Pulmonary artery endothelial cell (primary cell): ENCODE measurements around the gene TCF3. TPM values are rescaled to one million over a fixed set of nuclear protein-coding genes. Genes with fewer than 3 reads are reported as not detected.

Experiments used
- DNase-seq: peaks from one replicate; pipeline ENCODE4 v3.0.0-alpha.2; 2011; ENCODE audit warnings: low read depth, low spot score
- total RNA-seq: library from RNA; depleted of rRNA; stranded (reverse); fragments of >200 nt; gene quantifications from 2 replicates; pipeline ENCODE4 v1.2.3, GENCODE V29; 2014

The TCF3 gene
- total RNA-seq, 1 donor from 2014 or later: 150 TPM

DNA sequence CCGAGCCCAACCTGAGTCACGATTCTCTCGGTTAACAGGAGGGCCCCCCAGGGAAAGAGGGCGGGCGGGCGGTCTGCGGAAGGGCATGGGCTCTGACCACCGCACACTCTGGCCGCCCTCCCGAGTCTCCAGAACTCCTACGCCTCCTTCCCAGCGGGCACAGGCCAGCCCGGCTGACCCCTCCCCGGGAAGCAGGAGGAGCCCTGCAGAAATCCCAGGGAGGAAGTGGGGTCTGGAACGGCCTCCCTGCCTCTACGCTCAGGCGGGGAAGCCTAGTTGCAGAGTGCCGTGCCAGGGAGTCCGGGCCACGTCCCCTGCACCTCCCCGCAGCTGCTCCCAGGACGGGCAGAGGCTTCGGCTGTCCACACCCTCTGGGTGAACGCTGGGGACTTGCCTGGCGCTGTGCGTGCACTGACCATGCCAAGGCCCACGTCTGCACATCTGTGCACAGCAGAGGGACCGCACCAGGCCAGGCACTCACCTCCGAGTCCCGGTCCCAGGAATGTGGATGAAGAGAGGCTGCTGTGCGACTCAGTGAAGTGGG is 20.8 kb downstream of the TCF3 start:
- DNase-seq: no peak

DNA sequence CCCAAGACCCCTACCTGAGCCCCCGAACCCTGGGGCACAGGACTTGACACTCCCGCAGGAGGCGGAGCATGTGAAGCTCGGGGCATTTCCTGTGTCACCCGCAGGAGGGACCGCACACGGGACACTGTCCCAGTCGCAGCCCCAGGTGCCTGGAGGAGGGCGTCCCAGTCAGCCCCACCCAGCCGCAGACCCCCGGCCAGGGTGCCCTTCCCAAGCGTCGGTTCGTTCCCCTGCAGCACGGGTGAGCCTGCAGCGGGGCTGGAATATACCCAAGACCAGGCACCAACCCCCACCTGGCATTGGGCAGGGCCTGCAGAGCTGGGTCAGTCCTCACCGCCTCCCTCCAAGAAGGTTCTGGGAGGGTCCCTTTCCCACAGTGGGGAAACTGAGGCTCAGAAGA is 21.6 kb downstream of the TCF3 start:
- DNase-seq: no peak

- DNase-seq: no peak
Observed at GRCh38 chr19:1630012-1630411, 22.4 kb downstream of the TCF3 start.

DNA sequence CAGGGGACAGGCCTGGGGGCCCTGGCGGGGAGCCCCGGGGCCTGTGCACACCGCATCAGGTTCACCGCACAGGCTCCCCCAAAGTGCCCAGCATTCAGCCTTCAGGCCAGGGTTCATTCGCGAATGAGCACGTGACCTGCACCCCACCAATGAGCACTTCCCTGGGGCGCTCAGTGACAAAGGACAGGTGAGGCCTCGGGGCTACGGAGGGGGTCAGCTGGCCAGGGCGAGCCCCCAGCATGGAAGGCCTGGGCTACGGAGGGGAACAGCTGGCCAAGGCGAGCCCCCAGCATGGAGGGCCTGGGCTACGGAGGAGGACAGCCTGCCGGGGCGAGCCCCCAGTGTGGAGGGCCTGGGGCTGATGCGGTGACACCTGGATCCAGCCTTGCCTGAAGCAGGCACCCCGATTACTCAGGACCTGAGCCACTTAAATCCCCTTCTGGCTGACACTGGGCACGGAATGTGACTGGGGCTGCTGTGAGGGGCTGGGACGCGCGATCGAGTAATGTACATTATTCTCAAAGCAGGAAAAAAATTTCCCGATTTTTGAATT is 23.1 kb downstream of the TCF3 start:
- no peak for DNase-seq

GRCh38 chr19:1627194-1627593 is 25.2 kb downstream of the TCF3 start:
- no peak for DNase-seq

DNA sequence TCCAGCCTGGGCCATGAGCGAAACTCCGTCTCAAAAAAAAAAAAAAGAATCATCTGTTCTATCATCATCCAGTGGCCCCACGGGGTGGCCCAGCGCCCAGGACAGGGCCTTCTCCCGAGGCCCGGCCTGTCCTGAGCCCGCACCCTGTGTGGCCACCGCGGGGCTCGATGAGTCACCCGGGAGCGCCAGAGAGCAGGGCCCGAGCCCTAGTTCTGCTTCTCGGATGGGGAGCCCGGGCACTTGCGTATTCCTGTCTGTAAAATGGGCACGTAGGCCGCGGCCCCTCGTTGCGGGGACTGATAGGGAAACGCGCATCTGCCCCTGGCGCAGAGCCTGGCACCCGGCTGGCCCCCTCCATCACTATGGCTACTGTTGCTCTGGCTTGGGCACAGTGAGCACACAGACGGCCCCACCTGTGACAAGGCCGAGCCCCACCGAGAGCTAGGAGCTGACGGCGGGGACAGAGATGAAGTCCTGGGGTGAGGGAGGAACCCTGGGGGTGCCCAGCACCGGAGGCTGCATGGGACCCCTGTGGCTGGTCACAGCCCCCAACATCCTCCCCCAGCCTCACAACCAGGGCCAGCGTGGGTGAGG is 25.9 kb downstream of the TCF3 start:
- DNase-seq: no peak

DNA sequence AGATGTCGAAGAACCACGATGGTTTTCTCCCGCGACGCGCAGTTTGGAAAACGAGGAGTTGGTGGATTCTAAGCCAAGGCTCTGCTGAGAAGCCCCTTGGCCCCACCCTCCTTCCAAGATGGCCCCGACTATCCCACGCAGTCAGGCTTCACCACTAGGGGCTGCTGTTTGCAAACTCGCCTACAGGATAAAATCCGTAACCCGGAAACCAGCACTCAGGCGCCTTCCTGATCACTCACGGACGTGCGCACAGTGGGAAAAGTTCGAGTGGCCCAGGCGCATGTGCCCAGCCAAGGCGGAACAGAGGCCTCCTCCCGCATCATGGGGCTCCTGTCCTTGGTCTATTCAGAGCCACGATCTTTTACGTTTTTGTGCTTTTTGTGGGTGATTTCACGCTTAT is 28.0 kb downstream of the TCF3 start:
- DNase-seq: peak; percentile 29

- no peak for DNase-seq
Observed at GRCh38 chr19:1622541-1622940, 29.9 kb downstream of the TCF3 start.

DNA sequence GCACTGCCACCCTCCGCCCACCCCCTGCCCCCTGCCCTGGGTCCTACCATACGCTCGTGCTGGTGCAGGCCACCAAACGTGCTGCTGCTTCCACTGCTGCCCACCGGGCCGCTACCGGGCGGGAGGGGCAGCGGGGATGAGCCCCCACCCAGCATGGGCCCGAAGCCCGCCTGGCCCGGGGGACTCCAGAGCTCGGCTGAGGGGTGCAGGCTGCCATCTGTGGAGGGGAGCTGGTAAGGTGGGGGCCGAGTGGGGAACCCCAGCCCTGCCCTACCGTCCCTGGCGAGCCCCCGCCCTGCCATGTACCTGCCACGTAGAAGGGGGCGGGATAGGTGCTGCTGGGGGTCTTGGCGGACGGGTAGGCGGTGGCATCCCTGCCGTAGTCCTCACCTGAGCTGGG is 30.4 kb downstream of the TCF3 start:
- DNase-seq: no peak

DNA sequence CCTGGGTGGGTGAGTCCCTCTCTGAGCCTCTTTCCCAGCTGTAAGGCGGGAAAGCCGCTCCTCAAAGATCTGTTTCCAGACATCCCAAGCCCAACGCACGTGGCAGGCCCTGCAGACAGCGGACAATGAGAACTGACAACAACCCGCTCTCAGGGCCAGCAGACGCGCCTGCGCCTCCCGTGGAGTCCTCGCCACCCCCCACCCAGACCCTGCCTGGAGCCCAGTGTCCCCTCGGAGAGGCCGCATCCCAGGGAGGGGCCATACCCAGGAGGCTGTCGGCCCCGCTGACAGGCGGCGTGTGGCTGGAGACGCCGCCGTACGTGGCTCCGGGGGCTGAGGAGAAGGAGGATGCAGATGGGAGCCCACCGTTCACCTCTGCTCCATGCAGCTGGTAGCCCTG is 30.8 kb downstream of the TCF3 start:
- no peak for DNase-seq

GRCh38 chr19:1621021-1621420 is 31.4 kb downstream of the TCF3 start:
- DNase-seq: no peak

- no peak for DNase-seq
Observed at GRCh38 chr19:1620502-1620901, 31.9 kb downstream of the TCF3 start.

- no peak for DNase-seq
Observed at GRCh38 chr19:1619703-1620102, 32.7 kb downstream of the TCF3 start.

- no peak for DNase-seq
Observed at GRCh38 chr19:1619094-1619439, 33.3 kb downstream of the TCF3 start.

DNA sequence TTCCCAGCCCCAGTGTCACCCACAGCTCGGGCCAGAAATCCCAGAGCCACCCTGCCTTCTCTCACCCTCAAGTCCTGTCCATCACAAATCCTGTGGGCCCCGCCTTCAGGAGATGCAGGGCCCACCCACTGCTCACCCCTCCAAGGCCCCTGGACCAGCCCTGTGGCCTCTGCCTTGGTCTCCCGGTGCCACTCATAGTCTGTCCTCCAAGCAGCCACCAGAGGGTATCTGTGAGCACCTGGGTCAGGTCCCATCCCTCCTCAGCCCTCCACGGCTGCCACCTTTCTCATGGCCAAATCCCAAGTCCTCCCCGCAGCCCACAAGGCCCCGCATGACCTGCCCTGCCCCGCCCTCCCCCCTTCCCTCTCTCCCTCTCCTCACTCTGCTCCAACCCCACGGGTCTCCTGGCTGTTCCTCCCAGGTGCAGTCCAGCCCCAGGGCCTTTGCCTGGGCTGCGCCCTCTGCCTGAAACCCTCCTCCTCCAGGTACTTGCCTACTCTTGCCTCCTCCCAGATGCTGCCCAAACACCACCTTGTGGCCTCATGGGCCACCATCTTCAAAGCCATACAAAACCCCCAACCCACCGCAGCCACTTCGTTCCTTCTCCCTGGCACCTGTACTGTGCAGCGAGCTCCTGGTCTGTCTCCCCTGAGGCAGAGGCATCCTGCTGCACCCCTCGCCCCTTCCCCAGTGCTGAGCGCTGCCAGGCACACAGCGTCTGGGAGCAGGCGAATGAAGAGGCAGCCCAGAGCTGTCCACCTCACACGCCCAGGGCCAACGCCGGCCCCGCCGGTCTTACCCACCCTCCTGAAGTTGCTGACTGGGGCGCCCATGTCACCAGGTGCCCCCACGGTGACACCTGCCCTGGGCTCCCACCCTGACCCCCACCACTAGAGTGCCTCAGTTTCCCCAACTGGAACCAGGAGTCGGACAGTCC is 34.0 kb downstream of the TCF3 start:
- DNase-seq: no peak

- DNase-seq: no peak
Observed at GRCh38 chr19:1616875-1617274, 35.5 kb downstream of the TCF3 start.

DNA sequence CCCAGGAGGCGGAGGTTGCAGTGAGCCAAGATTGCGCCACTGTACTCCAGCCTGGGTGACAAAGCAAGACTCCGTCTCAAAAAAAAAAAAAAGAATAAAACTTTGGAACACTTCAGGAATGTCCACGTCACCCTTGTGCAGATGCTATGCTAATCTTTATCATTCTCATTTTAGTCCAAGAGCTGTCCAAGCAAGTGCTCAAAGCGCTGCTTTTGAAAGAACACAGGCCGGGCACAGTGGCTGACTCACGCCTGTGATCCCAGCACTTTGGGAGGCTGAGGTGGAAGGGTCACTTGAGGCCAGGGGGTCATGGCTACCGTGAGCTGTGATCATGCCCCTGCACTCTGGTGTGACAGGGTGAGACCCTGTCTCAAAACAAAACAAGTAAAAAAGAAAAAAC is 36.0 kb downstream of the TCF3 start:
- DNase-seq: no peak

GRCh38 chr19:1615156-1615765 is 37.2 kb downstream of the TCF3 start:
- DNase-seq: no peak

GRCh38 chr19:1613808-1614570 is 38.4 kb downstream of the TCF3 start:
- DNase-seq: no peak

DNA sequence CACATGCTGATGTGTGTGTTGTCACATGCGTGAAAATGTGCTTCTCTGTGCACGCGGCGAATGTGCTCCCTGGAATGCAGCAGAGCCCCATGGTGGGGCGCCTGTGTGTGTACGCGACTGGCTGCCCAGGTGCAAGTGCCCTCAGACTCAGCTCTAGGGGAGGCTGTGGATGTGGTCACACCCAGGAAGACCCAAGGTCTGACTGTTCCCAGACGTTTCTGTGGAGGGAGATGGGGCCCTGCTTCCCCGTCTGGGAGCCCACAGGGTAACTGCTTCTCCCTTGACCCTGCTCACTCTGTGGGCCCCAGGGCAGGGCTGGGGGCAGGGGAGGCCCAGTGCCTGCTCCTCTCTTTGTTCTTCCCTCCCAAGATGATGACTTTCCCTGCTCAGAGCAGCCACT is 39.3 kb downstream of the TCF3 start:
- no peak for DNase-seq
